ACHN (cell line): ENCODE measurements around the gene NME7.

Experiments used
- DNase-seq: peaks from one replicate; pipeline ENCODE4 v3.0.0-alpha.2; 2015
- in situ Hi-C: cut with HindIII; loops from 2 replicates; pipeline ENCODE4 v1.10.0; 2017; ENCODE audit warnings: low sequenced_read_pairs, low pct_ligation_motif_present, low pct_unique_long_range_greater_than_20kb

Gene NME7

GRCh38 chr1:169260478-169261151 lies 107.0 kb downstream of the NME7 start:
- no peak for DNase-seq
- in situ Hi-C loops: no loop called here

DNA sequence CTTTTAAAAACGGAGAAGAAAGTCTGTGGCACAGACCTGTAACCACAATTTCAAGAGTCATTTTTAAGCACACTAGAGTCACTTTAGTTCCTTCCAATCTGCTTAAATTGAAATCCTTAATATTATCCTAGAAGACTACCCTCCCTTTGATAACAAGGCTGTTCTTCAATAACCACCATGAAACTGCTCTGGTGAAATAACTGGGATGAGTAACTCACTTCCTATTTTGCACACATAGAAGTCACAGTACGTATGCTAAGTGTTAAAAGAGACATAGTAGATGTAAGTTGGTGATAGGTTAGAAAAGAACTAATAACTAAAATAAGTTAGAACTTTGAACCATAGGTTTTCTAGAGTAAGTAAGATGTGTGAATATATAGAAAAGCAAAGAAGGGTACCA lies 107.8 kb downstream of the NME7 start:
- in situ Hi-C loops: no loop called here
- no peak for DNase-seq

GRCh38 chr1:169250795-169251194 lies 116.8 kb downstream of the NME7 start:
- DNase-seq: no peak
- in situ Hi-C loops: no loop called here

DNA sequence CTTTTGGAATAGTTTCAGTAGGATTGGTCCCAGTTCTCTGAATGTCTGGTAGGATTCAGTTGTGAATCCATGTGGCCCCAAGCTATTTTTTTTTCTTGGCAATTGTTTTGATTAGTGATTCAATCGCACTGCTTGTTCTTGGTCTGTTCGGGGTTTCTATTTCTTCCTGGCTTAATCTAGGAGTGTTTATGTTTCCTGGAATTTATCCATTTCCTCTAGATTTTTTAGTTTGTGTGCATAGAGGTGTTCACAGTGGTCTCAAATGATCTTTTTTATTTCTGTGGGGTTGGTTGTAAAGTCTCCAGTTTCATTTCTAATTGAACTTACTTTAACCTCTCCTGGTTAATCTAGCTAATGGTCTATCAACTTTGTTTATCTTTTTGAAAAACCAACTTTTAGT lies 117.6 kb downstream of the NME7 start:
- in situ Hi-C loops: no loop called here
- DNase-seq: no peak

GRCh38 chr1:169249611-169250010 lies 118.0 kb downstream of the NME7 start:
- in situ Hi-C loops: no loop called here
- no peak for DNase-seq

- DNase-seq: no peak
- in situ Hi-C loops: no loop called here
Measured at GRCh38 chr1:169245706-169246105, 121.9 kb downstream of the NME7 start.

DNA sequence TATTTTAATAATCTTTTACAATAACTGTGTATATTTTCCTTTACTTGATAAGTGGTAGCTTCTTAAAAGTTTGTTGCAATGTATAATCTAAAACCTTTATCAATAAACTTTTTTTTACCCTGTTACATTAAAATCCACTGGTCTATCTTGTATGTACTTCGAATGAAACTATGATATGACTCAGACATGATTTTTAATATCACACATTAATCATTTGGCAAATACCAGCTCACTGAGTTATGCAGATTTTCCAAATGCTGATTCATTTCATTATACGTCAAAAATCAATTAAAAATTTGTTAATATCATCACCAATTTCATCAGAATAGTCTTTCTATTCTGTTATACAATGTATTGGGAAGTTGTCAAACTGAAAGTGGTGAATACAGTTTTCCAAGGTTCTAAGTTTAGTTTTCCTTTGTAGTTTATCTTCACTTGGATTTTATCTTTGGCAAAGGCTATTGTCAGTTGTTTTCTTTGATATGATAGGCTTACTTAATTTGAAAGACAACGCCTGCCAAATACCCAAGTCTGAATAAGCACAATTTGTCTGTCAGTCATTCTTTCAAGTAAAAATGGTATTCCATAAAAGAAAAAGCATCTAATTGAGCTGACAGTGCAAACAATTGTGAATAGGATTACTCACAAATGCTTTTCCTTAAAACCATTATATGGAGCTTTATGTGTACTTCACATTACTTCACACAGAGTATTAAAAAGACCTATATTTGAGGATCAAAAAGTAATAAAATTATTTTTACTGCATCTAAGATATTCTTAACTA lies 127.0 kb downstream of the NME7 start:
- in situ Hi-C loops: no loop called here

GRCh38 chr1:169236880-169237279 lies 130.7 kb downstream of the NME7 start:
- no peak for DNase-seq
- in situ Hi-C loops: no loop called here

More for the DNA sequence above, 127.0 kb downstream of the NME7 start:
- DNase-seq: peak; percentile 25

DNA sequence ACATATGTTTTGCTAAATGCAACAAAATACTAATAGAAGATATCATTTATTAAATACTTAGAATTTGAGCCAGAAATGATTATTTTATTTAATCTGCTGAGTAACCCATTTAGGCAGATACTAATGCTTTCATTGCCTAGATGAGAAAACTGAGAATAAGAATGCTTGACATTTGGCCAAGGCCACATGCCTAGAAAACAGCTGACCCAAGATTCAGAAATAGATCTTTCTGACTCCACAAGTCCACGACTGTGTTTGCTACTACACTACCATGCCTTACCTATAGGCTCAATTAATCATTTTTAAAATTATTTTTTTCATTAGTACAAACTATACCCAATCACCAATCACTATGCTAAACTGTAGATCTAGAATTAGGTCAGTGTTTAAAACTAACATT lies 131.5 kb downstream of the NME7 start:
- no peak for DNase-seq
- in situ Hi-C loops: no loop called here

DNA sequence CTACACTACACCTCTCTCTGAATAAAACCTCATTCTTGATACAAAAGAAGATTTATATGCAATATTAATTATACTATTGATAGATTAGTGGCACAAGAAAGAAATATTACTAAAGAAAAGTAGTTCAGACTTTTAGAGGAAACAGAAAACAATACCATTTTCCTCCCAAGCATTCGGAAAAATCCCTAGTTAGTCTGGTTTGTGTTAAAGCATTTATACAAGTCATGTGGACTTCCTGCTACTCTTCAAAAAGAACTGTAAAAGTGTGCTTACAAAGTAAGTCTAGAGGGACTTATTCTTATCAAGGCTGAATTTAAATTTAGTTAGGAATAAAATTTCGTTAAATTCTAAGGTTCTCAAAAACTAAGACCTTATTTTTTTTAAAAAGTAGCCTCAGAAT lies 132.0 kb downstream of the NME7 start:
- no peak for DNase-seq
- in situ Hi-C loops: no loop called here

GRCh38 chr1:169234780-169235179 lies 132.8 kb downstream of the NME7 start:
- no peak for DNase-seq
- in situ Hi-C loops: no loop called here

DNA sequence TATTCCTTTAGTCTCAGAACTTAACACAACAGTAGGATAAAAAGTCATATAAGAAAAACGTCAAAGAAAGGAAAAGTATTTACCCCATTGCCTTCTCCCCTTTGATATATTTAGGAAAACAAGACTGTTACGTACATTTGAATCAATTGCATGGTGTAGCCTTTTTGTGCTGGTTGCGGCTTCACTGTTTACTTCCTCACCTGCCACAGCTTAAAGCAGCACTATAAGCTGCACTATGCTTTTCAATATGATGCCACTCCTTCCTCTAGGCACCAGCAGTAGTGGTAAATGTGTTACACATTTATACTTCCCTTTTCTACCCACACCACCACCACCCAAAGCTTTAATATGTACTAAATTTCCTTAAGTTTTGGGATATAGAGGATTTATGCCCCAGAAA lies 150.0 kb downstream of the NME7 start:
- no peak for DNase-seq
- in situ Hi-C loops: no loop called here

- in situ Hi-C loops: no loop called here
- no peak for DNase-seq
Measured at GRCh38 chr1:169214598-169214997, 153.0 kb downstream of the NME7 start.

DNA sequence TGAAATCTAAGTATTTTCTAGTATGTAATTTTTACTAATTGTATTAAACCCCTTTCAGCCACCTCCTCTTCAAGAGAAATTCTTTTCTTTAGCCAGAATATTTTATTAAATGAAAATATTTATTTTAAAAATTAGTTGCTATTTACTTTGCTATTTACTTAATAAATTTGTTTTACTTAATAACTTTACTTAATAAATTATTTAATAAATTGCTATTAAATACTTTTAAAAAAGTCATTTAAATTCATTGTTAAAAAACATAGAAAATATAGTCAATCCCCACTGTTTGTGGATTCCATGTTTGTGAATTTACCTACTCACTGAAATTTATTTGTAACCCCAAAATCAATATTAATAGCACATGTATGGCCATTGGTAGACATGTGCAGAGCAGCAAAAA lies 155.5 kb downstream of the NME7 start:
- no peak for DNase-seq
- in situ Hi-C loops: no loop called here

DNA sequence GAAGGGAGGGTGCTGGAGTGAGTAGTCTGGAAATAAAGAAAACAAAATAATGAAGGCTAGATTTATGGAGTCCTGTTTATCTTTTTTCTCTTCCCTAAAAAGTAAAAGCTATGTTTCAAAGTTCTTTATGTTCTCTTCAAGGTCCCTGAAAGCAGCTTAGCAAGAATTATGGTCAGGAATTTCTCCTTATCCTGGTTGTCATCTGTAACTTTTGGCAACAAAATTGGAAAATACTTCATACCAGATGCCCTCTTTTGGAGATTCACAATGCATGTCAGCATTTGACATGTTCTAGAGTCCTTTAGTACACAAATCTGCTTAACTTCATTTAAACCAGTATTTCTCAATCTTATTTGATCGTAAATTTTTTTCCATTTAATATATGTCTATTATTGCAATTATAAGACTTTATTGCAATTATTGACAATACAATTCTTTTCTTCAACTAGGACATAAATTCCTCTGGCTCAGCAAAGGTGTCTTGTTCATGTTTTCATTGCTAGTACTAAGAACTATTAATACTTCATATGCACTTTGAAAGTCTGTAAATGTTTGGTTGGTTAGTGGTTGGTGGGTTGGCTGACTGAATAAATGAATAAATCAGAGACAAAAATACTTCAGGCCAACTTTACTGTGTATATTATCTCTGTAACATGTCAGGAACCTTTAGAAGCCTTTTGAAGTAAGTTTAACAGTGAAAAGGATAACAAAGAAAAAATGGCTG lies 159.6 kb downstream of the NME7 start:
- in situ Hi-C loops: no loop called here
- DNase-seq: no peak

GRCh38 chr1:169204157-169204556 lies 163.4 kb downstream of the NME7 start:
- DNase-seq: no peak
- in situ Hi-C loops: no loop called here

DNA sequence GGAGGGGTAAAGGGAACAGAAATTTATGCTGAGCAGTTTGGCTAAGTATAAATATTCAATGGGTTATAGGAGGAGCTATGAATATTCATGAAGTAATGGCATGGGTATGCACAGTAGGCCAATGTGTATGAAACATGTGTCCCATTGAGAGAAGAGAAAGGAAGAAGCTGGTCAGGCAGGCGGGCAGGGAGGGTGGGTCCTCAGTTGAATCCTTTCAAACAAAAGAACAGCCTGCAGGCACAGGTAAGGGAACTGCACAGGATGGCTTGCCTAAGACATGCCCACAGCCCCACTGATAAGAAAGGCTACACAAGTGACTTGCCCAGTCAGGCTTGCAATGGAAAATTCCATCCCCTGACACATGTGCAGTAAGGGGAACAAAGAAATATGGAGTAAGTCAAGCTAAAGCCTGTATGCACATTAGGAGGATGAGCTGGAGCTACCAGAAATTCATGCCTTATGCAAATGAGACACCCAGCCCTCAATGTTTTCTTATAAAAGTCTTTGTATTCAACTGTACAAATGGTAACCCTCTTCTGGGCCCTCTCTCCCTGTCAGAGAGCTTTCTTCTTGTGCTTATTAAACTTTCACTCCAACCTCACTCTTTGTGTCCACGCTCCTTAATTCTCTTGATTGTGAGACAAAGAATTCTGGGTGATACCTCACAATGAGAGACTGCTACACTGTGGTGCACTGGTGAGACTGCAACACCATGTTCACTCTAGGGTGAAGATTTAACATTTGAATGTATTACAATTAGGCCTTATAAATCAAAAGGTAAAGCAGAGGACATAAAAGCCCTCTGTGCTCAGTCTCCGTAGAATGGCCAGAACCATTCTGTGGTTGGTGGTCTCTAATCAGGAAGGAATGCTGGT lies 164.6 kb downstream of the NME7 start:
- in situ Hi-C loops: no loop called here

GRCh38 chr1:169201084-169201619 lies 166.4 kb downstream of the NME7 start:
- no peak for DNase-seq
- in situ Hi-C loops: no loop called here

More for the DNA sequence above, 164.6 kb downstream of the NME7 start:
- DNase-seq: no peak
